Suppressor macrophage (primary cell): ENCODE measurements around the gene FLNA.

Experiments used
- DNase-seq, 4 experiments: peaks; one replicate each; pipeline ENCODE4 v3.0.0-alpha.2; 2020 to 2022

Gene FLNA

DNA sequence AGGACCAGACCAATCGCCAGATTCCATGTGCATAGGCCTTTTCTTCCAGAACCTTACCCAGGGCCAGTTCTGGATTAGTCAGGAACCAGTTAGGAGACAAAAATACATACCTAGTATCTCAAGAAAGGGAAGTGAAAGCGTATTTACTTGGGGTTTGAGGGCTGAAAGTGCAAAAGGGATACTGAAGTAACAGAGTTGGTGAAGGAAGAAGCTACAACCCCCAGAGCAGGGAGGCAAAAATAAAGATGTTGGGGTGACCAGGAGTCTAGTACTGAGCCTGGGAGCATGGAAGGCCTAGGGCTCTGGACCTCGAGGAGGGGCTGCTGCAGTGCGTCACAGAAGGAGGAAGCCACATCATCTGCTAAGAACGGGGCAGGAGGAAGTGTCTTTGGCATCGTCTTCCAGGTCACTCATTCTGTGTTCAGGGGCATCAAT lies 40.6 kb downstream of the FLNA start:
- DNase-seq, result peak; percentile 35 to 62 (median 50)

DNA sequence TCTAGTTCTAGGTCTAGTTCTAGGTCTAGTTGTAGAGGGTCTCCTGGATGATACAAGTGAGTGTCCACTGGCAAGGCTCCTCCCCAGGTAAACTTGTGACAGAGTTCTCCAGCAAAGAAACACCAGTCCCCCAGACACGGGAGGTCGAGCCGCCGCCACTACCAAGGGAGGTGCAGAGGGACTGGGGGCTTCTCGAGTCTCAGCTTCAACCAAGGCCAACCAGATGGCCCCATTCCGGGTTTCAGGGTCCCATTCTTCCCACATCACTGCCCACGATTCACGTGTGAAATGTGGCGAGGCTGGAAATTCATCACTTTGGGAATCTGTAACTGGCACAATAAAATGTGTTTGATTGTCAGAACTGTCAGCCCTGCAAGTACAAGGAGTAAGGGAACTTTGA lies 41.3 kb downstream of the FLNA start:
- DNase-seq, result no peak

DNA sequence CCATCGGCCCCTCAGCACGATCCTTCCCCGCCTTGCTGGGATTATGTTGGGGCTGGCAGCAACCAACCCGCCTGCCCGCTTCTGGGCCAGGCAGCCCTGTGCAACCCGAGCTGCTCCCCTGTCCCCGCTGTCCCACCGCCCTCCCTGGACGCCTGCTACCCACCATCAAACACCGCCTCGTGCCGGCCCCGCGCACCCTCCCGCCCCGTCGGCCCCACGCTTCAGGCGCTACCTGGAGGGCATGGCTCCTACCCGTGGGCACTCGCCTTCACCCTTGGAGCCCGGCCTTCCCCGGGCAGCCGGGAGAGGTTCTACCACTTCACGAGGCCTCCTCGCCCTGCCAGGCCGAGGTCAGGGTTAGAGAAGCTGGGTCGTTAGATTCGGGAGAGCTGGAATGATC lies 41.9 kb downstream of the FLNA start:
- DNase-seq, result no peak

DNA sequence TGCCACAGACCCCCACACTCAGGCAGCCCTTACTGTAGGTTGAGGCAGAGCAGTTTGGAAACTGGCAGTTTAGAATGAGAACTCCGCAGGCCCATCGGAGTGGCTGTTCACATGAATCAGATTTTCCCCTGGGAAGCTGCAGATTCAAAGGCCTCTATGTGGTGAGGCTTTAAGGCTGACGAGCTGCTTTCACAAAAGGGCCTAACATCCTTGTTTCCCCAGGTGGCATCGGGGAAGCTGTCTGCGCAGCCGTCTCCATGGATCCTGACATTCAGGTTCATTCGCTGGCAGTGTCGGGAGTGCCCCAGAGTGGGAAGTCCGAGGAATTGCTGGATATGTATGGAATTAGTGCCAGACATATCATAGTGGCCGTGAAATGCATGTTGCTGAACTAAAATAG lies 45.1 kb downstream of the FLNA start:
- no peak for DNase-seq

DNA sequence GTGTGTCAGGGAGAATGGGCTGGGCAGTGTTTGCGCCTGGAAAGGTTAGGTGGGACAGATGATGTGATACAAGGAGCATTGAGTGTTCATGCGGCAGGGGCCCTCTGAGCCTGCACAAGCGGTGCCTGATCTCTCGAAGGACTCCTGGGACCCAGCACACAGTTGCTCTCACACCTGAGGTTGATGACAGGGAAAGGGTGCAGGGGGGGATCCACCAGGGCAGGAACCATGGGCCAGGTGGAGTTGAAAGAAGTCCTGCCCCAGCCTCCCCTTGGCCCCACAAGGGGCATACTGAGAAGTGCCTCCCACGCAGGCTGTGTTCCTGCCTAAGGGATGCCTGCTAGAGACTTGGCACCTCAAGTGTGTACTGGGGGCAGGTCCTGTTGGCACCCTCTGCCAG lies 45.8 kb downstream of the FLNA start:
- no peak for DNase-seq

DNA sequence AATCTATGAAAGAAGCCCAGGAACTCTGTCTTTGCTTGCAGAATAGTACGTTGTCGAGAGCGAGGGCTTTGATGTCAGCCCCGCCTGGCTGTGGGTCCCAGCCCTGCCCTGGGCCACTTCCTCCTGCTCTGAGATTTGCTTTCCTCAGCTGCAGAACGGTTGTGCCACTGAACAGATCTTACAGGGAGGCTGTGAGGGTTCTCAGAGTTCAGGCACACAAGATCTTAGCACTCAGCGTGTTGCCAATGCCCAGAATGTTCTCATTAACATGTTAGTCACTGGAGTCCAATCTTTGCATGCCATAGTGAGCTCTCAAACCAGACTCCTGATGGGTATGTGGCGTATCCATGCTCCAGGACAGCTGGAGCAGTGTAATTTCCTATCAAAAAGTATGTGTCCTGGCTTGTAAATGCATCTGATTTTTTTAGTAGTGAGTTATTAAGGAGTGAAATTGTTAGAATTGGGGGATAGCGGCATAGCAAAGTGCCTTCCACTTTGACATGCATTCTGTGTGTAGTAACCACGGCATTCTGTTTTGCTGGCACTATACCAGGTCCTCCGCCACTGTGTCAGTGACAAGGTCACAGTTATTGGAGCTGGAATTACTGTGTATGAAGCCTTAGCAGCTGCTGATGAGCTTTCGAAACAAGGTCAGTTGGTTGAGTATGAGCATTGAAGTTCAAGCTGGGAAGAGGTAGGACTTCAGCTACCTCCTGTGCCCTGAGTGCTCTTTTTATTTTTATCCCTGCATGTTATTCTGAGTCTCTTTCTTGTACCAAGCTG lies 47.2 kb downstream of the FLNA start:
- DNase-seq, result peak; percentile 10 to 60 (median 48)

DNA sequence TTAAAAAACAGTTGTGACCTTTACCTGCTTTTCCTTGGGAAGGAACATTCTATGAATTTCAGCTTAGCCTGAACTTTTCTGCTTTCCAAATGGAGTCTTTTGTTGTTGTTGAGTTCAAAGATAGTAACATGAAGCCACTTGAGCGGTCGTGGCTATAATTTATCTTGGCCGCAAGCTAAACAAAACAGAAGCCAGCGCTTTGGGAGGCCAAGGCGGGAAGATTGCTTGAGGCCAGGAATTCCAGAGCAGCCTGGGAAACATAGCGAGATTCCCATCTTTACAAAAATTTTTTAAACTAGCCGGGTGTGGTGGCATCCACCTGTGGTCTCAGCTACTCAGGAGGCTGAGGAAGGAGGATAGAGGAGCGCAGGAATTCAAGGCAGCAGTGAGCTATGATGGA lies 48.9 kb downstream of the FLNA start:
- DNase-seq, result no peak

DNA sequence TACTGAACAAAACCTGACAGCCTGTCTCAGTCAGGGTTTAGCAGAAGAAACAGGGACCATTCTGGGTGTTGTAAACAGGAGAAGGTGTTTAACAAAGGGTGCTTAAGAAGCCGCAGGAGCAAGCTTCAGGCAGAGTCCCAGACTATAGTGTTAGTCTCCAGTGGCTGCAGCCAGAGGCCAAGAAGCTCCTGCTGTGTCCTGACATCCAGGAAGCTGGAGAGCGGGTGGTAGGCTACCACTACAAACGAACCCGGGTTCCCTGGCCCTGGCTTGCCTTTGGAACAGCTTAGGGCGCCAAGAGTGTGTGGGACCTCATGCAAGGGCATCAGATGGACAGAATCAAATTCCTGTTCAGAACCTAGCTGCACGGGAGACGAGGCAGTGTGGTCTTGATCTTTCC lies 50.9 kb downstream of the FLNA start:
- DNase-seq, result no peak

DNA sequence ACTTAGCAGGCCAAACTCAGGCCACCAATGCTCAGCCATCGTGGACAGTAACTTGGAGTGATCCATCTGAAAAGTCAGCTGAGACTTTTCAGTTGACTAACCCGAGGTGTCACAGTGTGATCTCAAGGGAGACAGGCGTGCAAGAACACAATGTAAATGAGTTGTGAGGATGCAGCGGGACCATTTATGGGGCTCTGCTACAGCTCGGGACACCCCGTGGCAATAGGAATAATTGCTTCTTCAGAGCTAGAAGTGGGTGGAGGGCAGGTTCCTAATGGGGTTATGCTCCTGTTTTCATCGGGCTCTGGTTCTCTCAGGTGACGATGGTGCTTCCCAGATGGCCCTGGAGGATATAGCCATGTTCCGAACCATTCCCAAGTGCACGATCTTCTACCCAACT lies 51.5 kb downstream of the FLNA start:
- DNase-seq, result no peak

DNA sequence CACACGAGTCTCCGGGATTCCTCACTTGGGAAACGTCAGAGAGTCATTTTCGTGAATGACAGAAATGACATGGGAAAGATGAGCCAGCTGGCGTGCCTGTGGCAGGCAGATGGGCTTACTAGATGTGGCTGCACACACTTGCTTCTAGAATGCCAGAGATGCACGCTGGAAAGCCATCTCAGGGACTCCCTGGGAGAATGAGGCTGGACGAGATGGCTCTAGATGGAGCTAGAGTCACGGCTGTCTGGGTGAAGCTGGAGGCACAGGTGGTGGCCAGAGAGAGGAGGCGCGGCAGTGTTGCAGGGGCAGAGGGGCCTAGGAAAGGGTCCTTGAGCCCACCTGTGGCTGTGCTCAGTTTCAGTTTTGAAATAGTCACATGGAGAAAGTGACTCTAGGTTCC lies 52.8 kb downstream of the FLNA start:
- no peak for DNase-seq

DNA sequence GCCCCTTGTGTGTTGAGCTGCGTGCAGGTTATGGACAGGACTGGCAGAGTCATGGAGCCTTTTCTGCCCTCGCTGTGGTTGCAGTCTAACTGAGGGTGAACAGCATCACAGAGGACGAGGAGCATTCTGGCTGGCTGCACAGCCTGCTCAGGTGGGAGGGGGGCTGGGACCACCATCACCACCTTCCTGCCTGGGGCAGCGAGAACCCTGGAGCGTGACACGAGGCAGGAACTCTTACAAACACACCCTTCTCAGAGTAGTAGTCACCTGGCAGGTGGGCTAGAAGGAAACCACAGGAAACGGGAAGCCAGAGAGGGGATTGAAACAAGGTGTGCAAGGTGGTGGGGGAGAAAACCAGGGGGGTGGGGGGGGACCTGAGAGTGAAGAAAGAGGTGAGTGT lies 53.3 kb downstream of the FLNA start:
- no peak for DNase-seq

DNA sequence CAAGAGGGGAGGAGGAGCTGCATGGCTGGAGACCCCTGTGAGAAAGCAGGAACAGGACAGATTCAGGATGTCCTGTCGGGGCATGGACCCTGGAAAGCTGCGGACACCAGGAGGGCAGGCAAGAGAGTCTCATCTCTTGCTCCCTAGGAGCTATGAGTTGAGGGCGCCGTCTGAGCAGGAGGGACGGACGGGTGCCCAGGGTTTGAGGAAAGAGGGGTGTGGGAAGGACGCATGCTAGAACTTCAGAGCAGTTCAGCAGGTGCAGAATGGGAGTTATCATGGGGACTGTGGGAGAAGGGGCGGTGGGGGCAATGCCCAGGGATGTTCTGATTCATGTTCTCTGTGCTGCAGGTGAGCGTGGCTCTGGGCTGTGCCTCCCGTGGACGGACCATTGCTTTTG lies 54.0 kb downstream of the FLNA start:
- DNase-seq, result no peak

DNA sequence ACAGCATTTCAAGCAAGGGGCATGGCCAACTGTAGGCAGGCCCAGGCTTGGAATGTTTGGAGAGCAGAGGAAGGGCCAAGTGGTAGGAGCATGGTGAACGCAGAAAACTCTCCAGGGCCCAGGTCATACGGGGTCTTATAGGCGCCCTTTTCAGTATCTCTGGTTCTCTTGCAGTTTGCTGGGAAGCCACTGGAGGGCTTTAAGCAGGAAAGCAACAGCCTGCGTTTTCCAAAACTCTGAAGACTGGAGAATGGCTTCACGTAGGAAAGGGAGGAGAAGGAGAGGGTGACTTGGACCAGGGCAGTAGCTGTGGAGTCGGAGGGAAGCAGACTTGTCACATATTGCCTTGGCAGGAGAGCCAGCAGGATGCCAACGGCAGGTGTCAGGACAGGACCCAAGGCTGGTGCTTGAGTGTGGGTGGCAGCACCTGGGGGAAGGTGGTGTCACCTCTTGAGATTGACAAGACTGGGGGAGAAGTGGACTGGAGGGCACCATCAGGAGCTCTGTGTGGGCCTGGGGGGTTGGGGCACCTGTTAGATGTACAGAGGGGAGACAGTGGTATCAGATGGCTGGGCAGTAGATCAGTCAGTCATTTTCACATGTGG lies 56.9 kb downstream of the FLNA start:
- DNase-seq, result peak in 3 of 4 experiments; percentile 25 to 40 (median 36)

DNA sequence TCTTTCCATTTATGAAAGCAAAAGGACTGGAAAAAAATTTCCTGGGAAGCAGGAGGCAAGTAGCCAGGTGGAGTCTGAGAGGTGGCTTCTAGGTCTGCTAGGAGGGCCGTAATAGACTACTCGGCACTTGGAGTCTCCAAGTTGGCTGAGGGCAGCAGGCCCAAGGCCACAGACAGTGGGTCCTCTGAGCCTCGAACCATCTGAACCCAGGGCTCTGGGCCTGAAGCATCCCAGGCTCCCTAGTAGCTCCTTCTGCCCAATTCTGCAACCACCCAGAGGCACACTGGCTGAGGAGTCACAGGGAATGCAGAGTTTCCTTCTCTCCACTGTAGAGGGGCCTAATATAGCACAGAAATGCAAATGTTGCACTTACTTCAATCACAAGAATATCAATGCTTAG lies 59.0 kb downstream of the FLNA start:
- no peak for DNase-seq

DNA sequence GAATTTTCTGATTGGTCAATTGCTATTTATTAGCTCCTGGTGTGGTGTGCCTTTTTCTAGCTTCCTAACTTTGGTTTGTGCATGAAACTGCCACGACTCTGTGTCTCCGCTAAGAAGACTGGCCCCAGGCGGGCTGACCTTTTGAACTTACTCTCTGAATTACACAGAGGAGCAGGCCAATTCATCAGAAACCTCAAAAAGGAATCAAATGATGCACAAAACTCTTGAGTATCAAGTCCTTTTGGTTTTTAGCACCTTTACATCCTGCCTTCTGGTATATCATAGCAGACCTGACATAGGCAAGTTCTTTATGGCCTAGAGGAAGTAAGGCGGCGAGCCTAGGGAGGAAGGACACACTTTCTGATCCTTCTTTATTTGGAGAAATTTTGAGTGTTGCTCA lies 61.3 kb downstream of the FLNA start:
- DNase-seq, result peak in 3 of 4 experiments; percentile 6 to 28 (median 7)

DNA sequence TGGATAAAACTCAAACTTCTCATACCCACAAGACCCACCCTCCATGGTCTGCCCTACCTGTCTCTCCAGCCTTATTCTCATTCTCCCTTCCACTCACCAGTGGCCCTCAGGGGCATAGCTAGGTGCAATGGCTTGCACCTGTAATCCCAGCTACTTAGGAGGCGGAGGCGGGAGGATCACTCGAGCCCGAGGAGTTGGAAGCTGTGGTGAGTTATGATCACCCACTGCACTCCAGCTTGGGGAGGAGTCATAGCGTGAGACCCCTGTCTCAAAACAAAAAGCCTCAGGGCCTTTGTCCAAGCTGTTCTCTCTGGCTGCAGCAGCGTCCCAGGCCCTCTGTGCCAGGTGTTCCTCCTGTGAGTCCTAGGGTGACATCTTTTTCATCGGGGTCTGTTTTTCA lies 62.3 kb downstream of the FLNA start:
- no peak for DNase-seq

DNA sequence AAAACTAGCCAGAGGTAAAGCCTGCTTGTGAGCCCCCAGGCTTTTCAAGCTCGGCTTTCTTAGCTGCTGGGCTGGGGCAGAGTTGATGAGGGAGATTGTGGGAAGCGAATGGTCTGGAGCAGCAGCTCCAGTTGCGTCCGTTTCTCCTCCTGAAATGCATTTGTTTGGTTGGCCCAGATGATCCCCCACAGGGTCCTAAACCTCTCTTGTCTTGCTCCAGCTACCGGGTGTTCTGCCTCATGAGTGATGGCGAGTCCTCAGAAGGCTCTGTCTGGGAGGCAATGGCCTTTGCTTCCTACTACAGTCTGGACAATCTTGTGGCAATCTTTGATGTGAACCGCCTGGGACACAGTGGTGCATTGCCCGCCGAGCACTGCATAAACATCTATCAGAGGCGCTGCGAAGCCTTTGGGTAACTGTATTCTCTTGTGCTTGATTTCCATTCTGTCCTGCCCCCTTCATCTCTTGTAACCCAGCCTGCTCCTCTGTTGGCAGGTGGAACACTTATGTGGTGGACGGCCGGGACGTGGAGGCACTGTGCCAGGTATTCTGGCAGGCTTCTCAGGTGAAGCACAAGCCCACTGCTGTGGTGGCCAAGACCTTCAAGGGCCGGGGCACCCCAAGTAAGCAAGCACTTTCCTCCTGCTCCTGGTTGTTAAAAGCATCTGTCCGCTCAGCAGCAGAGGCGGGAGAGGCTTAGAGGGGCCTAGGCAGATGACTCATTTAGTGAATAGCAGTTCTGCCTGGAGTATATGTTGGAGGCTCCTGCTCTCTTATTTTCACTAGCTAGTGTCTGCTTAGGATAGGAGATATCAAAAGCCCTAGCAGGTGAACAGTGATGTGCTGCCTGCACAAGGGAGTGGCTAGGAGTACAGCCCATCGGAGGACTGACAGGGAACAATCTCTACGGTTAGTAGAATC lies 63.6 kb downstream of the FLNA start:
- DNase-seq, result no peak

DNA sequence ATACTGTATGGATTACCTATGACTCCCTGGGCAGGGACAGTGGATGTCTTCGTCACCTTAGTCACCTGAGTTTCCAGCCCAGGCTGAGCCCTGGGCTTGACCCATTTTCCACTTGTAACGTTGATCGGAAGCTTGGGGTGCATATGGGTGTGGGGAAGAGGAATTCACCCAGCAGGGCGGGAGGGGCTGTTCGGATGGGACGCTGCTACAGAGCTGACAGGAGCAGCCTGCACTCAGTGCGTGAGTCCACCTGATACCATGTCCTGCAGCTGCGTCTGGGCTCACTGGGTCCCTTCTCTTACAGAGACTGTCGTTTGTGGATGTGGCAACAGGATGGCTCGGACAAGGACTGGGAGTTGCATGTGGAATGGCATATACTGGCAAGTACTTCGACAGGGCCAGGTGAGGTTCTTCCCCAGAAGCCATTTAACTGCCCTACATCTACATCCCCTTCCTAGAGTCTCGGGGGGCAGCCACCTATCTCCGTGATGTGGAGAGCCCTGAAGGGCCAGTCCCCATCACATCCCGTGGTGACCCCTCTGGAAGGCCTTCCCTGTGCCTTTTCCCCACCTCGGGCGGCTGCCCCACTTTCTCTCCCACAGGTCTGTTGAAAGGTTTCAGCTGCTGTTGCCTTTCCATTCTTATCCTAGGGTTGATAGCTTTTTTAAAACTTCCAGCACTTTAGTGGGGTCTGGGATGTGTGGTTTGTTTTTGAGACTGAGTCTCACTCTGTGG lies 65.2 kb downstream of the FLNA start:
- DNase-seq, result no peak

DNA sequence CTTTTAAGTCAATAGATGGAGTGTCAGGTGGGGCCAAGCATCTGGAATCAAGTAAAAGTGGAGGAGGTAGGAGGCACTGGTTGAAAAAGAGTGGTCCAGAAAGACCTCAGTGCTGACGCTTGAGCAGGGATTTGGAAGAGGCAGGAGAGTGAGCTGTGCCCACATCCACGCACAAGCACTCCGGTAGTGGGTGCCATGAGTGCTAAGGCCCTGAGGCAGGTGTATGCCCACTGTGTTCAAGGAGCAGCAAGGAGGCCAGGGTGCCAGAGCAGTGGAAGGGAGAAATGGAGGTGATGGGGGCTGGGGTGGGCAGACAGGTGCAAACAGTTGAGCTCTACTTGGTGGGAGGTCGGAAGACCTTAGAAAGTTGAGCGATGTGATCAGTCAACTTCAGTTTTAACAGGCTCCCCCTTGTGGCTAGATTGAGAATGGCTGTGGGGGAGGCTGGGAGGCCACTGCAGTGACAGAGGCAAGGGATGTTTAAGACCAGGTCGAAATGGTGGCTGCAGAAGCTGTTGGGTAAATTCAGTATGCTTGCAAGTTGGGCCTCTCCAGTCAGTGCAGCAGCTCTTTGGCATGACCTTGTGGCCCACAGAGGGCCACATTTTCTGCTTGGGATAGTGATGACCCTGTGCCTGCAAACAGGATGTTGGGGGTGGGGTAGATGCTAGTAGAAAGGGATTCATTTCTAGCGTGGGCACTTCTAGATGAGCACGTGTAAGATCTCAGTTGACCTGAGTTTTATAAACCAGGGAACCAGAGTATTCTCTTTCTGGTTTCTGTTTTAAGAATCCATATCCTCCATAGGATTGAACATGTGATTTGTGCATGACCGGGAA lies 66.1 kb downstream of the FLNA start:
- peak; percentile 71 to 79 (median 76) for DNase-seq

DNA sequence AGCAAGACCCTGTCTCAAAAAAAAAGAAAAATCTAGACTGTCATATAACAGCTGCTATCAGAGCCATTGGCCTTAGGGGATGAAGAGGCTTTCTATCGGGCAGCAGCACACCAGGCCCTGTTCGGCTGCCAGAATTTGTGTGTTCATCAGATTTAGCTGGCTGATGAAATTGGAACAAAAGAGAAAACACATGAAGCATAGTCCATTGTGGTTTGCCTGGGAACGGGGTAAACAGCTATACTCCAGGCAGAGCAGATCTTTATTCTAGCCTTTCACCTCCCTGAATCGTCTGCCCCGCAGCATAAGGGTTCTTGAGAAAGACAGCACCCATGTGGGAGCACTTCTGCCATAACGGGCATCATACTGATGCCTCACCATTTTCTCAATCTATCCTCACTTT lies 67.2 kb downstream of the FLNA start:
- no peak for DNase-seq

DNA sequence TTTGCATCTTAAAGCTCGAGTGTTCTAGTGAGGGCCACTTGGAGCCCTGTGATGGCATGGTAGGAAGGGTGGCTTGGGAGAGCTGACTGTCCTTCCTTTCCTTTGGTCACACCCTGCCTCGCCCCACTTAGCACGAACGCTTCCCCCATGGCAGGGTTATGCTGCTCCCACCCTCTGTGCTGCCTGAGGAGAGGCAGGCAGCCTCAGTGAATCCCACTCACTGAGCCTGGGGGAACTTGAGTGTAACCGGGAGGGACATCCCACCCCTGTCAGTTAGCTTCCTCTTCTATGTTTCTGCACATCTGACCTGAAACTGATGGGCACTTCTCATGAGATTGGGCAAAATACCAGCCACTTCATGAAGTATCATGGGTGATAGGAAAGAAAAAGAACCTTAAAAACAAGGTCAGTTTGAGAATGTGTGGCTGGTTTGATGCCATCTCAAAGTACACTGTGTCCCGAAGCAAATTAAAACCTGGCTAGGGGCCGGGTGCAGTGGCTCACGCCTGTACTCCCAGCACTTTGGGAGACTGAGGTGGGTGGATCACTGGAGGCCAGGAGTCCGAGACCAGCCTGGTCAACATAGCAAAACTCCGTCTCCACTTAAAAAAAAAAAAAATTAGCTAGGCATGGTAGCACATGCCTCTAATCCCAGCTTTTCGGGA lies 68.8 kb downstream of the FLNA start:
- DNase-seq, result peak; percentile 28 to 70 (median 58)
